ENCODE measurements around the gene FFAR2.
"Not testable (repeated sequence)": the region's sequence is repeated elsewhere in the genome, so short reads cannot be mapped to it uniquely, and the experiment has no call there.

FFAR2 gene

DNA sequence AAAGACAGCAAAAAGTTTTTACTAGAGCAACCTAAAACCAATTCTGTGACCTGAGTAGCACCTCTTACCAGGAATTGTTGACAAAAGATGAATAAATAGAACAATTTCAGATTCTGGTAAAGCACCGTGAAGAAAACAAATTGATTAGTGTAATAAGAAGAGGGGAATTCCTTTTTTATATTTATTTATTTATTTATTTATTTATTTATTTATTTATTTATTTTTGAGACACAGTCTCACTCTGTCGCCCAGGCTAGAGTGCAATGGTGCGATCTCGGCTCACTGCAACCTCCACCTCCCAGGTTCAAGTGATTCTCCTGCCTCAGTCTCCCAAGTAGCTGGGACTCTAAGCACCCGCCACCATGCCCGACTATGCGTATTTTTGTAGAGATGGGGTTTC is 24.7 kb upstream of the FFAR2 start:
- not testable (repeated sequence) for DNase-seq (ENCODE audit: low read depth in 2 of 3, low spot score in 1 of 3)

DNA sequence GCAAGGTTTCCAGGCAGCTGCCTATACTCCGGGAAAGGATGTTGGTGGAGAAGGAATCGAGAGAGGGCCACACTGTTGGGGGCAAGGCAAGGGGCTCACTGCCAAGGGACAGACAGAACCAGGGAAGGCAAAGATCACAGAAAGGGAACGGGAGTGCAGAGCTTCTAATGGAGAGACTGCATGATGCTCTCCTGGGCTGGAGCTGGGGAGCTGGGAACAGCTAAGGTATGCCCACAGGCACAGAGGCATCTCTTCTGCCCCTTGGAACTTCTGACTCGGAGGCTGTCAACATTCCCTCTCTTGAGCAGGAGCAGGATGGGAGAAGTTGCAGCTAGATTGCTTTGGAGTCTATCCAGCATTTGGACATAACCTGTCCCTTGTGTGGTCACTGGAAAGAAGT is 22.4 kb upstream of the FFAR2 start:
- DNase-seq (ENCODE audit: low read depth in 2 of 3, low spot score in 1 of 3), result no peak

- DNase-seq (ENCODE audit: low read depth in 2 of 3, low spot score in 1 of 3), result no peak
Measured at GRCh38 chr19:35427187-35427586, 20.9 kb upstream of the FFAR2 start.

GRCh38 chr19:35429698-35430408 is 18.2 kb upstream of the FFAR2 start:
- DNase-seq (ENCODE audit: low read depth in 2 of 3, low spot score in 1 of 3), result no peak

DNA sequence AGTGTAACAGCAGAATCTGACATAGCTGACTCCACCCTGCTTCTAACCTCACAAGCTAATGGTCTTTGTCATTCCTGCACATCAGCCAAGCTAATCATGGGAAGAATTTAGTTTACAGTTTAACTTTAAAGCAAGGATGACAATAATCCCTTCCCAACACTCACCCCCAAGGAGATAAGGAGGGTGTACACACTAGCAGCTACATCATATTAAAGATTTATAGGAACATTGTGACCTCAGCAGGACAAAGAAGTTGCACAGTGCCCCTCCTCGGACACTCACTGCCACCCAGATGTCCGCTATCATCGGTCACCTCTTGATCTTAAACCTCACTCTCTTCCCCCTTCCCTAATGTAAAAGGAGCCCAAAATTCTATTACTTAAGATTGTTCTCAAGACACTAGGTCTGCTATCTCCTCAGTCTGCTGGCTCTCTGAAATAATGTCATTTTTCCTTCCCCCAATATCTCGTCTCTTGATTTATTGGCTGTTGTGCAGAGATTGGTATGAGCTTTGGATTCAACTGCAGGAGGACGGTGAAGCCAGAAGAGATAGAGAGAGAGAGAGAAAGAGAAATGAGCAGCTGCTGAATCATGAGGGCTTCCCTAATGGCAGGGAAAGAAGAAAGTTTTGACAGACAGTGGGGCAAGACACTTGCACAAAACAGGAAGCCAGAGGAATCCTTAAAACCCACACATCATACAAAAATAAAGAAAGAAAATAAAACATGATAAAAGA is 17.5 kb upstream of the FFAR2 start:
- DNase-seq (ENCODE audit: low read depth in 2 of 3, low spot score in 1 of 3), result no peak

- DNase-seq (ENCODE audit: low read depth in 2 of 3, low spot score in 1 of 3), result no peak
Measured at GRCh38 chr19:35431145-35431807, 16.8 kb upstream of the FFAR2 start.

GRCh38 chr19:35432911-35433310 is 15.1 kb upstream of the FFAR2 start:
- DNase-seq (ENCODE audit: low read depth in 2 of 3, low spot score in 1 of 3), result no peak

DNA sequence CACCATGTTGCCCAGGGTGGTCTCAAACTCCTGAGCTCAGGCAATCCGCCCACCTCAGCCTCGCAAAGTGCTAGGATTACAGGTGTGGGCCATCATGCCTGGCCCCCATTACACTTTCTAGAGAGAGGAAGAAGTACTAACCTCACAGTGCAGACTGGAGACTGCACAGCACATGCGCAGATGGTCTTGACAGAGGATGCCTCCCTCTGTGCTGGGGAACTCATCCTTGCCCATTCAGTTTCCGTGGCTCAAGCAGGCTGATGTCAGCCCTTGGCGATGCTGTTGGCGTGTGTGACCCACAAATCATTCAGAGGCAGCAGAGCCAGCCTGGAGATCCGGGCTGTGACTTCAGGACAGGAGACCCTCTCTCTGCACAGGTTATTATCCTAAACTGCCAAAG is 14.6 kb upstream of the FFAR2 start:
- no peak for DNase-seq (ENCODE audit: low read depth in 2 of 3, low spot score in 1 of 3)

DNA sequence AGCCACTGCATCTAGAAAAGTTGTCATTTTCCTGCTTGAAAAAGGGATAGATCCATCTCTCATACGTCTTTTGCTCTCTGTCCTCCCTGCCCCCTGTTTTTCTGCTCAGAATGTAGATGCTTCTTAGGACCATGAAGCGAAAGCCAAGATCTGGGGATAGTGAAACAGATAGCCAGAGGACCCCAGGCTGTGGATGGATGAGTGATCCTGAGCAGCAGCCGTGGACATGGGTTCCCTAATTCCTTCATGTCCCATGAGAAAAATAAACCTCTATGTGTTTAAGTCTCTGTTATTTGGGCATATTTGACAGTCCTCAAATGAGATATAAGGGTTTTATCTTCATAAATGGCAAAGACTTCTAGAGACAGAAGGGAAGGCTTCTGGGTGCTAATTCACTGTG is 12.2 kb upstream of the FFAR2 start:
- DNase-seq (ENCODE audit: low read depth in 2 of 3, low spot score in 1 of 3), result no peak

- peak in 2 of 3 donors; percentile 28 to 29 for DNase-seq (ENCODE audit: low read depth in 2 of 3, low spot score in 1 of 3)
Measured at GRCh38 chr19:35436477-35437405, 11.3 kb upstream of the FFAR2 start.

- DNase-seq (ENCODE audit: low read depth in 2 of 3, low spot score in 1 of 3), result no peak
Measured at GRCh38 chr19:35437406-35437951, 10.6 kb upstream of the FFAR2 start.

- no peak for DNase-seq (ENCODE audit: low read depth in 2 of 3, low spot score in 1 of 3)
Measured at GRCh38 chr19:35438096-35438495, 10.0 kb upstream of the FFAR2 start.

DNA sequence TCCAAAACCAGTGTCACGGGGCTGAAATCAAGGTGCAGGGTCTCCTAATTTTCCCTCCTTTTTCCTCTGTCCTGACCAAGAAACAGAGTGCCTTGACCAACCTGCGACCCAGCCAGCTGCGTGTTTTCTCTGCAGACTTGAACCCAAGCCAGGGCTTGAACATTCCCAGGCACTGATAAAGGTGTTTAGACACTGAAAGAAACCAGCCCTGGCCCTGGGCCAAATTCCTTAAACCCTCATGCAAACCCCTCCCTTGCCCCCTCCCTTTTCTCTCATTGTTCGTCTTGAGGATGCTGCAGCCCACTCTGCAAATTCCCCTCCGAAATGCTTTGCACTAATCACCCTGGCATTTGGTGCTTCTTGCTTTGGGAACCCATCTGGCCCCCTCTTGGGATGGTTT is 9.5 kb upstream of the FFAR2 start:
- no peak for DNase-seq (ENCODE audit: low read depth in 2 of 3, low spot score in 1 of 3)

GRCh38 chr19:35439921-35440320 is 8.1 kb upstream of the FFAR2 start:
- no peak for DNase-seq (ENCODE audit: low read depth in 2 of 3, low spot score in 1 of 3)

- DNase-seq (ENCODE audit: low read depth in 2 of 3, low spot score in 1 of 3), result no peak
Measured at GRCh38 chr19:35442091-35442490, 6.0 kb upstream of the FFAR2 start.

GRCh38 chr19:35444735-35445134 is 3.3 kb upstream of the FFAR2 start:
- no peak for DNase-seq (ENCODE audit: low read depth in 2 of 3, low spot score in 1 of 3)

- DNase-seq (ENCODE audit: low read depth in 2 of 3, low spot score in 1 of 3), result no peak
Measured at GRCh38 chr19:35445826-35446593, 2.0 kb upstream of the FFAR2 start.

GRCh38 chr19:35449359-35450043 is 1.4 kb downstream of the FFAR2 start:
- no peak for DNase-seq (ENCODE audit: low read depth in 2 of 3, low spot score in 1 of 3)

DNA sequence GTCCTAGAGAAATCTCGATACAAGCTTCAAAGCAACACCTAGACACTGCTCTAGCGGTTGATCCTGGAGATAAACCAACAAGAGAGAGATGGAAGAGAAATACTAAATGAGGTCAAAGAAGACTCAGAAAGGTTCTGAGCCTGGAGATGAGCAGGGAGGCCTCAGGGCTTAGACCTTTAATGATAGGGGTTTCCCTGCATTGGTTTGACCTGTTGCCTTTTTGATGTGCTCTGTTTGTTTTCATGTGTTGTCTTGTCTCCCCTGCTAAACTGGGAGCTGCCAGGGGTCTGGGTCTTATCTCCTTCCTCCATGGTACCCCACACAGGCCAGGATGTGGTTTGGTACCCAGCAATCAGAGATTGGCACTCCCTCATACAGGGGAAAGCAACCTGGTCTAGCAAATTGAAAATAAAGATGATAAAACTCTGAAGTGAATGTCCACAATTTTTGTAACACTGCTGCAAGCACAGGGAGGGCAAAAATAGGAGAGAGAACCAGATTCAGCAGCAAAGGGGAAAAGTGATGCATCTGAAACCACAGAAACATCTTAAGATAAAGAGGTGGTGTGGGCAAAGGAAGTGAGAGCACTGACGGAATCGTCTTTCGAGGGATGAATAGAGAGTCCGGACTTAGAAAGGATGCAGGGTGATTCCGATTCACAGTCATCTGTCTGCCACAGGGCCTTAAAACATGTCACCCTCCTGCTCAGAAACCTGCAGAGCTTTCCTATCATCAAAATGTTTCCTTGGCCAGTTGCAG is 3.5 kb downstream of the FFAR2 start:
- DNase-seq (ENCODE audit: low read depth in 2 of 3, low spot score in 1 of 3), result peak in 1 of 3 donors; percentile 40
